ENCODE measurements around the gene MAD1L1.

MAD1L1 gene

GRCh38 chr7:2072798-2073197 is 159.9 kb downstream of the MAD1L1 start:
- Histone ChIP-seq H3K27ac (ENCODE audit: low read depth, low read length) (no peak overlapping the region), H4K20me1 (ENCODE audit: control insufficient read depth, insufficient read depth, low read depth, low read length) (peaks cover 5% of the 10 kb centered on the region; the same call in 1 of the 2 replicates), H3K27me3 (ENCODE audit: control insufficient read depth, low read length) (no peaks in the 10 kb centered on the region), H3K79me2 (ENCODE audit: control insufficient read depth, low read length) (no peaks in the 10 kb centered on the region; the same call in 1 of the 2 replicates), H3K9me2 (replicated peaks; ENCODE audit: control insufficient read depth, low read length) (no peaks in the 10 kb centered on the region), H3K36me3 (ENCODE audit: control insufficient read depth, low read length) (peaks cover 11% of the 10 kb centered on the region), H3F3A (ENCODE audit: control insufficient read depth, insufficient read depth) (peaks cover 5% of the 10 kb centered on the region; the same call in 1 of the 2 replicates), H3K4me2 (ENCODE audit: low read length) (no peak overlapping the region), H3K4me1 (ENCODE audit: control insufficient read depth, low read length) (peaks cover 37% of the 10 kb centered on the region), H3K9me3 (ENCODE audit: control insufficient read depth, insufficient read depth, low read length) (no peaks in the 10 kb centered on the region), H3K4me3 (ENCODE audit: low read length) (no peak overlapping the region)
- TF ChIP-seq CTCF (IDR thresholded peaks at IDR 0.05; ENCODE audit: low read depth, low read length, poor library complexity, severe bottlenecking): no peak
- TF ChIP-seq EZH2phosphoT487 (IDR thresholded peaks at IDR 0.05; ENCODE audit: borderline replicate concordance, low read length): no peak

- Histone ChIP-seq H3F3A (ENCODE audit: control insufficient read depth, insufficient read depth) (peaks cover 5% of the 10 kb centered on the region; the same call in 1 of the 2 replicates), H4K20me1 (ENCODE audit: control insufficient read depth, insufficient read depth, low read depth, low read length) (peaks cover 5% of the 10 kb centered on the region; the same call in 1 of the 2 replicates), H3K36me3 (ENCODE audit: control insufficient read depth, low read length) (peaks cover 16% of the 10 kb centered on the region), H3K9me3 (ENCODE audit: control insufficient read depth, insufficient read depth, low read length) (no peaks in the 10 kb centered on the region), H3K4me2 (ENCODE audit: low read length) (no peak overlapping the region), H3K4me3 (ENCODE audit: low read length) (no peak overlapping the region), H3K9me2 (replicated peaks; ENCODE audit: control insufficient read depth, low read length) (no peaks in the 10 kb centered on the region), H3K4me1 (ENCODE audit: control insufficient read depth, low read length) (peaks cover 39% of the 10 kb centered on the region), H3K27me3 (ENCODE audit: control insufficient read depth, low read length) (no peaks in the 10 kb centered on the region), H3K79me2 (ENCODE audit: control insufficient read depth, low read length) (no peaks in the 10 kb centered on the region; the same call in 1 of the 2 replicates), H3K27ac (ENCODE audit: low read depth, low read length) (no peak overlapping the region)
- no peak for TF ChIP-seq CTCF (IDR thresholded peaks at IDR 0.05; ENCODE audit: low read depth, low read length, poor library complexity, severe bottlenecking)
- no peak for TF ChIP-seq EZH2phosphoT487 (IDR thresholded peaks at IDR 0.05; ENCODE audit: borderline replicate concordance, low read length)
These were observed 160.7 kb downstream of the MAD1L1 start for GRCh38 chr7:2072042-2072441.

GRCh38 chr7:2071133-2071832 is 161.5 kb downstream of the MAD1L1 start:
- TF ChIP-seq CTCF (IDR thresholded peaks at IDR 0.05; ENCODE audit: low read depth, low read length, poor library complexity, severe bottlenecking) (no peak), EZH2phosphoT487 (IDR thresholded peaks at IDR 0.05; ENCODE audit: borderline replicate concordance, low read length) (no peak)
- H3K4me1 ChIP-seq (ENCODE audit: control insufficient read depth, low read length): peaks cover 46% of the 10 kb centered on the region
- H3K4me2 ChIP-seq (ENCODE audit: low read length): no peak overlapping the region

More at GRCh38 chr7:2071133-2071832, 161.5 kb downstream of the MAD1L1 start:
- Histone ChIP-seq H3K27me3 (ENCODE audit: control insufficient read depth, low read length) (no peaks in the 10 kb centered on the region), H3K36me3 (ENCODE audit: control insufficient read depth, low read length) (peaks cover 21% of the 10 kb centered on the region), H3K4me3 (ENCODE audit: low read length) (no peak overlapping the region), H3K9me2 (replicated peaks; ENCODE audit: control insufficient read depth, low read length) (no peaks in the 10 kb centered on the region), H3K9me3 (ENCODE audit: control insufficient read depth, insufficient read depth, low read length) (no peaks in the 10 kb centered on the region), H3F3A (ENCODE audit: control insufficient read depth, insufficient read depth) (peaks cover 5% of the 10 kb centered on the region), H4K20me1 (ENCODE audit: control insufficient read depth, insufficient read depth, low read depth, low read length) (peaks cover 5% of the 10 kb centered on the region; the same call in 1 of the 2 replicates), H3K79me2 (ENCODE audit: control insufficient read depth, low read length) (no peaks in the 10 kb centered on the region; the same call in 1 of the 2 replicates), H3K27ac (ENCODE audit: low read depth, low read length) (no peak overlapping the region)
